SH-SY5Y (cell line): Measurements from ENCODE around the gene HAGH.

Experiments
- GATA2 ChIP-seq: IDR thresholded peaks from 2 replicates; pipeline ENCODE4 v1.6.1; 2011; ENCODE audit warnings: mild to moderate bottlenecking, low read depth, low read length
- GATA3 ChIP-seq: IDR thresholded peaks from 2 replicates; pipeline ENCODE4 v1.6.1; 2011; ENCODE audit warnings: low read depth, mild to moderate bottlenecking, low read length, moderate library complexity

- TF ChIP-seq GATA2 = no peak
- no peak for TF ChIP-seq GATA3
Measured at GRCh38 chr16:1792836-1793577, 33.6 kb downstream of the HAGH start.
